CD4-positive, alpha-beta T cell treated with Interleukin-1 beta for 1 hour (primary cell): ENCODE measurements around the gene PDE1A.
"Not testable (repeated sequence)": the region's sequence is repeated elsewhere in the genome, so short reads cannot be mapped to it uniquely, and the experiment has no call there.

Experiments used
- DNase-seq, 2 donors: peaks; one replicate each; pipeline ENCODE4 v3.0.0-alpha.2; 2020 to 2022

The PDE1A gene

GRCh38 chr2:182351427-182351826, 75.4 kb downstream of the PDE1A start:
- no peak for DNase-seq

- no peak for DNase-seq
Observed at GRCh38 chr2:182349268-182349667, 77.6 kb downstream of the PDE1A start.

- DNase-seq: no peak
Observed at GRCh38 chr2:182345384-182345783, 81.5 kb downstream of the PDE1A start.

GRCh38 chr2:182330451-182331305, 96.2 kb downstream of the PDE1A start:
- DNase-seq: no peak

- no peak for DNase-seq
Observed at GRCh38 chr2:182324665-182325064, 102.2 kb downstream of the PDE1A start.

- no peak for DNase-seq
Observed at GRCh38 chr2:182321096-182321495, 105.7 kb downstream of the PDE1A start.

DNA sequence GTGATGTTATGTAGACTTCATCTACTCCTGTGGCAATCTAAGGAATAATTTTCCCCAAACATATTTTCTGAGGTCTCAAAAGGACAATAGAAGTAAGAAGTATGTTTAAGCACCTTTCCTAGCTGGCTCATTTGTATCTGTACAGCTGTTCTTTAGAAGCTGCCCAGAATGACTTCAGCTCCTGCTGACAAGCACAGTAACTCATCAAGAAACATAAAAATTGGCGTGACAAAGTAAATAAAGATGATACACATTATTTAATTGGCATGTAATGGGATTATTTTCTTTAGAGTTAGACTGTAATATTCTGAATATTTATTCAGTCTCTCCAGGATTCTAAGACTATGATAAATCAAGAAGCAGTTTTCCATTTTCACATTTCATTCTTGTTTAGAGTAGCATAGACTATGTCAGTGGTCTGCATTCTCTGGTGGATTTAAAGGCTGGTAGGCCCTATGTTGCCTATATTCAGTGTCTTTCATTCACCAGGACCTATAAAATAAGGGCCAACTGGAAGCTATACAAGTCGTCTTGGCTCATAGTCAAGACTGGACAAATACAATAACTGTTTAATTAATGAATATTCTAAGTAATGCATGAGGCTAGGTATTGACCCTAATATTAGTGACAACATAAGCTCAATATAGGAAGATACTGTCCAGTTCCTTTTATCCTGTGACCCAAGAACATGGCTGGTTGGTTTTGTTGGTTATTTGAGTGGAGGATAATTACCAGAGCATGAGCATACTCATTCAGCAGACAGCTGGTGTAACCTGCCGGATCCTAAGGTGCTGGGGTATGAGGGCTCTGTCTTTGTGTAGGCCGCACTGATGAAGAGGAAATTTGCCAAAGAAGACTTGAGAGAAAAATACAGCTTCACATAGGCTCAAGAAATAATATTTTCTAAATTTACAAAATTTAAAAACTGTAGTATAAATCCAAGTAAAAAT, 107.0 kb downstream of the PDE1A start:
- DNase-seq: no peak

DNA sequence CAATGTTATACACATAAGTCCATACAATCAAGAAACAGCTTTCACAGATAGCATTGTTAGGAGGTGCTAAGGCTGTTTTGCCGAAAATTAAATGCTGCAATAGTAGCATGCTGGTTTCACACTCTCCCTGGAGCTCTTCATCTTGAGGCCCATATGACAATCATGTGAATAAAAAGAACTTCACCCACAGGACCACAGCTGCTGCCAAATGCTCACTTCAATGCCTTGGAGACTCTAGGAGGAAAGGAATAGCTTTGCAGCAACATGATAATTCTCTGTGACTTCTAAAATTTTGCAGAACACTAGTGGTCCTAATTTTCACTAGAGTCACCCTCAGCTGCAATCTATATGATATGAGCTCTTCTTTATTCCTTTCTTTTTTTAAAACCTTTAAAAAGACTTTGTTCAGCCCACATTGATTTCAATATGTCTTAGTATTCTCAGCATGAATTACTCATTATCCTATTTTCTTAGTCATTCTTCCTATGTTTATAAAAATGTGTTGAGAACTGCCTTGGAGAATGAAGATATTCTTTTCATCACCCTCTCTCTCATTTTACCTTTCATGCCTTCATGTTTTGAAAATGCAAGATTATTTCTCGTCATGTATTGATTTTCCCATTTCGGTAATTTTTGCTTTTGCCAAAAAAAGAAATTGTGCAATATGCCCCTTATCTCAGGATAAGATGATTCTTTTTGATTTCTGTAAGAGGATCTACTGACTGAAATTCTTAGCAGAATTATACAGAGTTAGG, 108.2 kb downstream of the PDE1A start:
- no peak for DNase-seq

GRCh38 chr2:182316950-182317349, 109.9 kb downstream of the PDE1A start:
- DNase-seq: no peak

DNA sequence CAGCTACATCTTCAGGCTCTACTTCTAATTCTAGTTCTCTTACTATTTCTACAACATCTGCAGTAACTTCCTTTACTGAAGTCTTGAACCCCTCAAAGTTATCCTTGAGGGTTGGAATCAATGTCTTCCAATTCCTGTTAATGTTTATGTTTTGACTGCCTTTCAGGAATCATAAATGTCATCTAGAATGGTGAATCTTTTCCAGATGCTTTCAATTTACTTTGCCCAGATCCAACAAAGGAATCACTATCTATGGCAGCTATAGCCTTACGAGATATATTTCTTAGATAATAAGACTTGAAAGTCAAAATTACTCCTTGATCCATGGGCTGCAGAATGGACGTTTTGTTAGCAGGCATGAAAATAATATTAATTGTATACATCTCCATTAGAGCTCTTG, 123.9 kb downstream of the PDE1A start:
- DNase-seq: no peak

DNA sequence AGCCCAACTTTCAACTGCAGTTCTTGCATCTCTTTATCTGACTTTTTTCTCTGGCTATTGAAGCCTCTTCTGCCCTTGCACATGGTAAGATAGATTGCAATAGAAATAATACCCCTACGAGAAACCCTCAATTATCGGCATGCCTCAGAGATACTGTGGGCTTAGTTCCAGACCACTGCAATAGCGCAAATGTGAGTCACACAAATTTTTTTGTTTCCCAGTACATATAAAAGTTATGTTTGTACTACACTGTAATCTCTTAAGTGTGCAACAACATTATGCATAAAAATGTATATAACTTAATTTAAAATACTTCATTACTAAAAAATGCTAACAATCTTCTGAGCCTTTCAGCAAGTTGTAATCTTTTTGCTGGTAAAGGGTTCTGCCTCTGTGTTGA, 124.7 kb downstream of the PDE1A start:
- DNase-seq: no peak

- no peak for DNase-seq
Observed at GRCh38 chr2:182301093-182301492, 125.7 kb downstream of the PDE1A start.

- no peak for DNase-seq
Observed at GRCh38 chr2:182300608-182301007, 126.2 kb downstream of the PDE1A start.

DNA sequence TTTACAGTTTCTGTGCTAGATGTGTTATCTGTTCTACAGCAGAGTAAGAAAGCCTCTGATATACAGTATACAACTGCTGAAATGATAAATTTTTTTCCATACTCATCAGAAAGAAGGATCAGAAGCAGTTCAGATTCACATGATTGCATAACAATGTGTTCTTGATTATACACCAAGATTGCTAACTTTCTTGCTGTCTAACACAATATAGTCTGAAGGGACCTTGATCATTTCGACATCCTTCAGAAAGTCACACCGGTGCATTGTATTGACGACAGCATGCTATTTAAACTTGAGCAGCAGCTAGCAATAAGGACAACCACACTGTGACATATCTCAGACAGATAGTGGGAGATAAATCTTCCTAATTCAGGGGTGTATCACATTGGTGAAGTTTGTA, 127.2 kb downstream of the PDE1A start:
- DNase-seq: no peak

- no peak for DNase-seq
Observed at GRCh38 chr2:182298456-182298855, 128.4 kb downstream of the PDE1A start.

GRCh38 chr2:182291296-182291695, 135.5 kb downstream of the PDE1A start:
- DNase-seq: no peak

DNA sequence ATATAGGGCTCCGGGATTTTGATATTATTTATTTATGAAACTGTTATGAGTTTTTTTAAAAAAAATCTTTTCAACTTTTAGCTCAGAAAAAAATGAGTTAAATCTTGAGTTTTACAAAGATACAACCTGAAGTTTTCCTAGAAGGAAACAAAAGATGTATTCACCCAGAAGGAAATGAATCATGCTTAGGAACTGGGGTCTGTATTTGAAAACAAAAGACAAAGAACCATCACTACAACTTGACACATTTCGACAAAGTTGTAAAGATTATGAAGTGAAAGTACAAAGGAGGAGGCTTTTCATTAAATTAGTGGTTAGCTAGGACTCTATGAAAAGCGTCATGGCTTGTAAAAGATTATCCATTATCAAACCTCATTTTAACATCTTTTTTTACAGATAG, 143.3 kb downstream of the PDE1A start:
- no peak for DNase-seq

- no peak for DNase-seq
Observed at GRCh38 chr2:182281276-182281675, 145.6 kb downstream of the PDE1A start.

DNA sequence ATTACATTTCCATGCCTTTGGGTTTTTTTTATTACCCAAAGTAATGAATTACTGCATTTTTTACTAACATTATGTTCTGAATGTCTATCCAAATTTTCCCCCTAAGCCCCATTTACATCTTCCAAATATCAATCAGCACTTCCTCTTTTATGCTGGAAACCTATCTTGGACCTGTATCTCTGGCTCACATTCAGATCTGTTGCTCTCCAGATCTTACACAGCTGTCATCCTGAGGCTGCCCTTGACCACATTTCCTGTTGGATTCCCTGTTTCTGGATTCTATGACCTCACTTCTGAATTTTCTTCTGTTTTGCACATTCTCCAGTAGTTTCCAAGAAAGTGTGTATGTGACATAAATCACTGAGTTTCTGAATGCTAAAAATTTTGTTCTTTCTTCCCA, 146.7 kb downstream of the PDE1A start:
- DNase-seq: no peak

DNA sequence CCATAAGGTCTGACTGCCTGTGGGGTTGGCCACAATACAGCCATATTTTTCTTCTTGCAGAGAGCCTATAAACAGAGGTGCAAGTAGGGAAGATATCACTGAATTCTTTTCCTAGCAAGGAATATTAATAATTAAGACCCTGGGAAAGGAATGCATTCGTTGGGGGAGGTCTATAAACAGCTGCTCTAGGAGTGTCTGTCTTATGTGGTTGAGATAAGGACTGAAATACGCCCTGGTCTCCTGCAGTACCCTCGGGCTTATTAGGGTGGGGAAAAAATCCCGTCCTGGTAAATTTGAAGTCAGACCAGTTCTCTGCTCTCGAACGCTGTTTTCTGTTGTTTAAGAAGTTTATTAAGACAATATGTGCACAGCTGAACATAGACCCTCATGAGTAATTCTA, 150.2 kb downstream of the PDE1A start:
- DNase-seq: not testable (repeated sequence)

DNA sequence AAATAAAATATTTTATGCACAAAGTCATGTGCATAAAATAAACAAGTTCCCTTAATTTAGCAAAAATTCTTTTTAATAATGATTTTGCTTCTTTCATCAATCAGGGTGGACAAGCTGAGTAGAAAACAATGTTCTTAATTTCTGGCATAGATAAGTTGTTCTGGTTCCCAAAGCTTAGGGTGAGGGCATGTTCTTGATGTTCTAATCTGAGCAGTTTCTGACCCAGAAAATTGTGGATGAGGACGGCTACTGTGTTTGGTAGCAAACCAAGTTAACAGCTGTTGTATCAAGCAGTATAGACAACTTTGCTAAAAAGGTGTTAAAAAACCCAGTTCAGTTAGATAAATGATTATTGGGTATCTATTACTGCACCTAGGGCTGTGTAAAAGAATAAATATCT, 158.9 kb downstream of the PDE1A start:
- DNase-seq: no peak

- no peak for DNase-seq
Observed at GRCh38 chr2:182266909-182267308, 159.9 kb downstream of the PDE1A start.

GRCh38 chr2:182265718-182266117, 161.1 kb downstream of the PDE1A start:
- DNase-seq: no peak
